SK-N-SH (cell line): ENCODE data around the gene BZW2.

Experiments
- CHD2 ChIP-seq: fragments of 150-350 bp; IDR thresholded peaks from 2 replicates; pipeline ENCODE4 v1.6.1; 2018; ENCODE audit warnings: low read length; ENCODE audit not compliant: partially characterized antibody
- CTCF ChIP-seq: fragments of 200-600 bp; sonication (generic); IDR thresholded peaks from 2 replicates; pipeline ENCODE4 v1.6.1; 2017; ENCODE audit warnings: antibody characterized with exemption, mild to moderate bottlenecking, moderate library complexity
- ELF1 ChIP-seq: IDR thresholded peaks from 2 replicates; pipeline ENCODE4 v1.4.0; 2012
- EP300 ChIP-seq, 2 experiments: IDR thresholded peaks; 2 replicates each; pipeline versions ENCODE4 v1.4.0 to v1.6.1; 2012; ENCODE audit warnings: borderline replicate concordance in 1 of 2, low read depth in 1 of 2, low read length in 1 of 2
- FOXJ3 ChIP-seq: sonication (generic); formaldehyde crosslinking; IDR thresholded peaks from 2 replicates; pipeline ENCODE4 v1.5.1; 2020; ENCODE audit warnings: mild to moderate bottlenecking, missing genetic modification reagents
- GABPA ChIP-seq: IDR thresholded peaks from 2 replicates; pipeline ENCODE4 v1.4.0; 2012; ENCODE audit warnings: low read depth, mild to moderate bottlenecking
- RAD21 ChIP-seq: IDR thresholded peaks from 2 replicates; pipeline ENCODE4 v1.6.1; 2012; ENCODE audit warnings: mild to moderate bottlenecking, low read length
- REST ChIP-seq: IDR thresholded peaks from 2 replicates; pipeline ENCODE4 v1.6.1; 2012; ENCODE audit warnings: mild to moderate bottlenecking, low read depth, low read length, moderate library complexity
- TEAD4 ChIP-seq: IDR thresholded peaks from 2 replicates; pipeline ENCODE4 v1.4.0; 2012; ENCODE audit warnings: mild to moderate bottlenecking, borderline replicate concordance; ENCODE audit not compliant: insufficient read depth
- TF ChIP-seq, protein P1 (sequence below): IDR thresholded peaks from 2 replicates; pipeline ENCODE4 v1.4.0; 2012; ENCODE audit warnings: low read depth, borderline replicate concordance

DNA sequence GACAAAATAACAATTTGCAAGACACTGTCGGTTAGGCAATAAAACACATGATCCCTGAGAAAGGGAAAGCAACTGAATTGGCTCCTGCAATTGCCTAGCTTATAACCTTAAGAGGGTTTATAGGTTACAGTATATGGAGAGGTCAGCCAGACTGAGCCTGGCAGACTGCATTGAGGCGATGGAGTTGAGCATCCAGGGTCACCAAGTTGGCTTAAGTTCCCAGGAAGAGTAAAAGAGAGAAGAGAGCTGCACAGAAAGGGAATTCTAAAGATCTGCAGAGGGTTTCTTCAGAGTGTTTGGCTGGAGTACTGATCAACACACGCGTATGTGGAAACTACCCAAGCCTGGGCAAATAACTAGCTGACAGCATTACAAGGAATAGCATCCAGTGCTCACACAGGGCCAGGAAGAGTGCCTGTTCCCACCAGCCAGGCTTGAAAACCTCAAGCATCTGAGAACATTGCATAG is 11.7 kb upstream of the BZW2 start:
- no peak for TF ChIP-seq REST
- TF ChIP-seq CTCF, result no peak
- no peak for TF ChIP-seq RAD21
- no peak for TF ChIP-seq GABPA
- TF ChIP-seq CHD2, result no peak
- TF ChIP-seq EP300 (IDR thresholded peaks at IDR 0.05; ENCODE audit: borderline replicate concordance in 1 of 2, low read depth in 1 of 2, low read length in 1 of 2), result no peak
- TF ChIP-seq, protein P1, sequence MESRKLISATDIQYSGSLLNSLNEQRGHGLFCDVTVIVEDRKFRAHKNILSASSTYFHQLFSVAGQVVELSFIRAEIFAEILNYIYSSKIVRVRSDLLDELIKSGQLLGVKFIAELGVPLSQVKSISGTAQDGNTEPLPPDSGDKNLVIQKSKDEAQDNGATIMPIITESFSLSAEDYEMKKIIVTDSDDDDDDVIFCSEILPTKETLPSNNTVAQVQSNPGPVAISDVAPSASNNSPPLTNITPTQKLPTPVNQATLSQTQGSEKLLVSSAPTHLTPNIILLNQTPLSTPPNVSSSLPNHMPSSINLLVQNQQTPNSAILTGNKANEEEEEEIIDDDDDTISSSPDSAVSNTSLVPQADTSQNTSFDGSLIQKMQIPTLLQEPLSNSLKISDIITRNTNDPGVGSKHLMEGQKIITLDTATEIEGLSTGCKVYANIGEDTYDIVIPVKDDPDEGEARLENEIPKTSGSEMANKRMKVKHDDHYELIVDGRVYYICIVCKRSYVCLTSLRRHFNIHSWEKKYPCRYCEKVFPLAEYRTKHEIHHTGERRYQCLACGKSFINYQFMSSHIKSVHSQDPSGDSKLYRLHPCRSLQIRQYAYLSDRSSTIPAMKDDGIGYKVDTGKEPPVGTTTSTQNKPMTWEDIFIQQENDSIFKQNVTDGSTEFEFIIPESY, result no peak
- no peak for TF ChIP-seq FOXJ3 (CRISPR knock-in tag)
- no peak for TF ChIP-seq TEAD4
- TF ChIP-seq ELF1, result no peak
